Osteocyte (in vitro differentiated cells): ENCODE data around the gene MCFD2. TPM values are rescaled to one million over a fixed set of nuclear protein-coding genes. Genes with fewer than 3 reads are reported as not detected.
A peak's percentile ranks its signal among the peaks of the same experiment; 100 is the strongest.

Source experiments
- DNase-seq: peaks from one replicate; pipeline ENCODE4 v3.0.0; 2021; ENCODE audit warnings: mixed read lengths; ENCODE audit not compliant: unreplicated experiment; ENCODE audit errors: extremely low spot score
- H3K27ac Mint-ChIP-seq: one replicate; pipeline ENCODE4 v1.8.0; 2021; ENCODE audit warnings: mild to moderate bottlenecking, mixed read lengths; ENCODE audit not compliant: unreplicated experiment
- H3K27me3 Mint-ChIP-seq: one replicate; pipeline ENCODE4 v1.8.0; 2021; ENCODE audit warnings: mixed read lengths; ENCODE audit not compliant: unreplicated experiment
- H3K36me3 Mint-ChIP-seq: one replicate; pipeline ENCODE4 v1.8.0; 2021; ENCODE audit warnings: mixed read lengths; ENCODE audit not compliant: unreplicated experiment
- H3K4me1 Mint-ChIP-seq: one replicate; pipeline ENCODE4 v1.8.0; 2021; ENCODE audit warnings: mixed read lengths; ENCODE audit not compliant: unreplicated experiment
- H3K4me3 Mint-ChIP-seq: one replicate; pipeline ENCODE4 v1.8.0; 2021; ENCODE audit warnings: mild to moderate bottlenecking, moderate library complexity, mixed read lengths; ENCODE audit not compliant: unreplicated experiment
- H3K9me3 Mint-ChIP-seq: one replicate; pipeline ENCODE4 v1.8.0; 2021; ENCODE audit warnings: mixed read lengths; ENCODE audit not compliant: unreplicated experiment
- total RNA-seq: library from RNA; stranded (reverse); gene quantifications from 2 replicates; pipeline ENCODE4 v1.2.1, GENCODE V29; 2021
- TF ChIP-seq, protein P1 (sequence below): fragments of 200-600 bp; sonication (generic); IDR thresholded peaks from 2 replicates; pipeline ENCODE4 v1.5.0; 2021; ENCODE audit warnings: antibody characterized with exemption, mild to moderate bottlenecking, moderate library complexity

Gene MCFD2
- total RNA-seq, 1 donor from 2014 or later = 106 TPM

DNA sequence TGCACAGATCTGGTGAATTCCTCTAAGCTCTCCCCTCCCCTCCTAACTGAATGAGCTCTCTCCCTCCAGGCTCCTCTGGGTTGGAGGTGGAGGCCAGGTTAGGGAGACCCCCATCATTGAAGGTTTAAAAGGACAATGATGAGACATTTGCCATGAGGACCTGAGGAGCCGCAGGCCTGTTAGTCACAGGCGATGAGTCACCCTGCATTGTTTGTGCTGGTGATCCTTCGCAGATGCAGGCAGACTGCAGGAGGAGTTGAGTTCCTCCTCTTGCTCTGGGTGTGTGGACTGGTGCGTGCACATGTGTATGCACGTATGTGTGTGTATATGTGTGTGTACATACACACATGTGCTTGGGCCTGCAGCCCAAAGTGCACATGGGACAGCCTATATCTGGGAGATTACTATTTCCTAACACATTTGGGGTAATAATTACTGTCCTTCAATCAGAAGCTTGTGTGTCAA is 42.0 kb downstream of the MCFD2 start:
- TF ChIP-seq, protein P1, sequence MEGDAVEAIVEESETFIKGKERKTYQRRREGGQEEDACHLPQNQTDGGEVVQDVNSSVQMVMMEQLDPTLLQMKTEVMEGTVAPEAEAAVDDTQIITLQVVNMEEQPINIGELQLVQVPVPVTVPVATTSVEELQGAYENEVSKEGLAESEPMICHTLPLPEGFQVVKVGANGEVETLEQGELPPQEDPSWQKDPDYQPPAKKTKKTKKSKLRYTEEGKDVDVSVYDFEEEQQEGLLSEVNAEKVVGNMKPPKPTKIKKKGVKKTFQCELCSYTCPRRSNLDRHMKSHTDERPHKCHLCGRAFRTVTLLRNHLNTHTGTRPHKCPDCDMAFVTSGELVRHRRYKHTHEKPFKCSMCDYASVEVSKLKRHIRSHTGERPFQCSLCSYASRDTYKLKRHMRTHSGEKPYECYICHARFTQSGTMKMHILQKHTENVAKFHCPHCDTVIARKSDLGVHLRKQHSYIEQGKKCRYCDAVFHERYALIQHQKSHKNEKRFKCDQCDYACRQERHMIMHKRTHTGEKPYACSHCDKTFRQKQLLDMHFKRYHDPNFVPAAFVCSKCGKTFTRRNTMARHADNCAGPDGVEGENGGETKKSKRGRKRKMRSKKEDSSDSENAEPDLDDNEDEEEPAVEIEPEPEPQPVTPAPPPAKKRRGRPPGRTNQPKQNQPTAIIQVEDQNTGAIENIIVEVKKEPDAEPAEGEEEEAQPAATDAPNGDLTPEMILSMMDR = no peak
- no peaks in the 10 kb centered on the region for H3K9me3 Mint-ChIP-seq
- no peak overlapping the region for H3K4me3 Mint-ChIP-seq
- H3K27ac Mint-ChIP-seq = peak overlapping the region; percentile 85
- peaks cover 54% of the 10 kb centered on the region for H3K4me1 Mint-ChIP-seq
- DNase-seq = no peak
- no peaks in the 10 kb centered on the region for H3K36me3 Mint-ChIP-seq
- H3K27me3 Mint-ChIP-seq = no peaks in the 10 kb centered on the region

DNA sequence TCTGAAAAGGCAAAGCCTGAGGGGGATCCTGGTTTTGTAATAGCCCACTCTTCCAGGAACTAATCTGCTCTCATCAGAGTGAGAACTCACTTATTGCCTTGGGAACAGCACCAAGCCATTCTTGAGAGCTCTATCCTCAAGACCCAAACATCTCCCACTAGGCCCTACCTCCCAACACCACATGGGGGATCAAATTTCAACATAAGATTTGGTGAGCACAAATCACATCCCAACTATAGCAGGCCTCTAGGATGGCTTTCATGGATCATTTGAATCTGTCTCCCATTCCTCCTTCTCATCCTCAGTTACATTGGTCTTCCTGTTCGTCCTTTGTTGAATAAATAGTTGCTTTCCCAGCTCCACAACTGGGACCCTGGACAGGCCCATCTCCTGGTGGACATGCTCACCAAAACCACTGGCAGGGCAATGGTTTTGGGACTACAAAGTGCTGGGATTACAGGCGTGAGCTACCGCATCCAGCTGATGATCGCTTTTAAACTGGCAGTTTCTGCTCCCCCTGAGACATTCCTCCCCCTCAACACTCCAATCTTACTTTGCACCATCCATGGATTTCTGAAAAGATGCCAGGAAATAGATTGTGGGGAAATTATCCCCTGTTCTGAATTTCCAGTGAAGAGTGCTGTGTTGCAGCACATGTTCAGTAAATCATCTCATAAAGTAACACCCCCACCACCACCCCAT is 42.6 kb downstream of the MCFD2 start:
- H3K9me3 Mint-ChIP-seq = no peaks in the 10 kb centered on the region
- no peaks in the 10 kb centered on the region for H3K27me3 Mint-ChIP-seq
- peak overlapping the region; percentile 85 for H3K27ac Mint-ChIP-seq
- H3K36me3 Mint-ChIP-seq = no peaks in the 10 kb centered on the region
- no peak for DNase-seq
- H3K4me1 Mint-ChIP-seq = peaks cover 54% of the 10 kb centered on the region
- TF ChIP-seq, protein P1 = no peak
- no peak overlapping the region for H3K4me3 Mint-ChIP-seq

DNA sequence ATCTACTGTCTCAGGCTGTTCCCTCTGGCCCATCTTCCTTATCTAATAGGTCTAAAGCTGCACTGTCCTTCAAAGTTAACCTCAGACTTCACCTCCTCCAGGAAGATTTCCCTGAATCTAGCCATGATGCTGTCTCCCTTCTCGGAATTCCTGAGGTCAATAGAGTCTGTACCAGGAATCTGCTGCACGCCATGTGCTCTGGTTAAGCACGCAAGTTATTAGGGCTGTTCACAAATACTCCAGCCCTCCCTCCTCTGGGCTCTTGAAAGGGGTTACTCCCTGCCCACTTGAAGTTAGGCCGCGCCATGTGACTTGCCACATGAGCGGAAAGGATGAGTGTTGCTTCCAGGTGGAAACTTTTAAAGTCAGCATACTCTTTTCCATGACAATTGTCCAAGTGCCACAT is 43.6 kb downstream of the MCFD2 start:
- peaks cover 54% of the 10 kb centered on the region for H3K4me1 Mint-ChIP-seq
- no peaks in the 10 kb centered on the region for H3K36me3 Mint-ChIP-seq
- H3K4me3 Mint-ChIP-seq = no peak overlapping the region
- no peaks in the 10 kb centered on the region for H3K27me3 Mint-ChIP-seq
- DNase-seq = no peak
- no peaks in the 10 kb centered on the region for H3K9me3 Mint-ChIP-seq
- TF ChIP-seq, protein P1 = no peak
- no peak overlapping the region for H3K27ac Mint-ChIP-seq

DNA sequence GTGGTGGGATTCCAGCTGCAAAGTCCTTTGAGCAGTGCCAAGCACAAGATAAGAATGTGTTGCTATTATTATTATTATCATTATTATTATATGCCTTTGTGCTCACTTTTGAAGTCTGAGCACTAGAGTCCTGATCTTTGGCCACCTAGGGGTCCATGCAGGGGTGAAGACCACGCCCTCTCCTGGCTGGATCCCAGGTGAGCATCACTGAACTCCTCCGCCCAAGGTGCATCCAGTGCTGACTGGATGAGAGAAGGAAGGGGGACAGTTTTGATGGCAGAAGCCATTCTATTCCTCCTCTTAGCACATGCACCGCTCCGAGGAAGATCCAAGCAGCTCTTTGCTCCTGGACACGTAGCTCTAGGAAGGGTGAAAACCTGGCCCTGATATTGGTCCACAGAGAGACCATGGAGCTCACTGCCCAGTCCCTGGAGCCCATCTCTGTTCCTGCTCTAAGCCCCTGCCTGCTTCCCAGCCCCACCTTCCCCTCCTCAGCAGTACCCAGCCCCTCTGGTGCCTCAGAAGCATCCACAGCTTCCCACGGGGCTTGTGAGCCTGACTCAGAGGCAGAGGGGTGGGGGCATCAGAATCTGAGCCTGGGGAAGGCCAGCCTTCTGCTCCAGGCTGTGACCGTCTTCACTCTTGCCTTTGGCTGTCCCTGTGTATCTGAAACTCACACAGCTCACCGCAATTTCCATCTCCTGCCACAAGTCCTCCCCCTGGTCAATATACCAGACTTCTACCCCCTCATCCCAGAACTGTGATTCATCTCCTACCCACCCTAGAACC is 45.4 kb downstream of the MCFD2 start:
- H3K9me3 Mint-ChIP-seq = peaks cover 4% of the 10 kb centered on the region
- H3K27ac Mint-ChIP-seq = peak overlapping the region; percentile 40
- peaks cover 52% of the 10 kb centered on the region for H3K4me1 Mint-ChIP-seq
- no peaks in the 10 kb centered on the region for H3K27me3 Mint-ChIP-seq
- TF ChIP-seq, protein P1 = no peak
- no peak for DNase-seq
- no peaks in the 10 kb centered on the region for H3K36me3 Mint-ChIP-seq
- H3K4me3 Mint-ChIP-seq = no peak overlapping the region

DNA sequence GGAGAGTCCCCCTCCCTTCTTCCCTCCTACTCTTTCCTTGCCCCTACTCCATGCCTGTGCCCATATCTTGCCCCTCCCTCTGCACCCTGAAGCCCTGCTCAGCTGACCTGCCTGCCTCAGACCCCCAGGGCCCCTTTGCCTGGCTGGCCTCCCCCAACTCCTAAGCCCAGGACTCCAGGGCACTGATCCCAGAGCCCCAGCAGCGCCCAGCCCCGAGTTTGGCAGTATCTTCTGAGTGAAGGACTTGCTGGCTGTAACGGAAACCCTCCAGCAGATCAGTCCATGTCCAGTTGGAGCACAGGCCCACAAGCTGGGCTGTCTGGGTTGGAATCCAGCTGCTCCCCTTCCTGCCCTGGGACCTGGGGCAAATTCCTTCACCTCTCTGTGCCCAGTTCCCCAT is 46.0 kb downstream of the MCFD2 start:
- Mint-ChIP-seq H3K36me3 (no peaks in the 10 kb centered on the region), H3K27me3 (no peaks in the 10 kb centered on the region), H3K27ac (no peak overlapping the region), H3K4me3 (no peak overlapping the region), H3K9me3 (peaks cover 9% of the 10 kb centered on the region), H3K4me1 (peaks cover 46% of the 10 kb centered on the region)
- no peak for DNase-seq
- TF ChIP-seq, protein P1 = no peak
